SK-N-MC (cell line): Measurements from ENCODE around the gene SPDYE6.

Experiments used
- EZH2 ChIP-seq: fragments of 200-600 bp; sonication (generic); IDR thresholded peaks from one replicate; pipeline ENCODE4 v1.6.1; 2017; ENCODE audit warnings: antibody characterized with exemption
- POLR2AphosphoS5 ChIP-seq: IDR thresholded peaks from 2 replicates; pipeline ENCODE4 v1.6.1; 2012; ENCODE audit warnings: mild to moderate bottlenecking, low read depth, low read length, borderline replicate concordance

DNA sequence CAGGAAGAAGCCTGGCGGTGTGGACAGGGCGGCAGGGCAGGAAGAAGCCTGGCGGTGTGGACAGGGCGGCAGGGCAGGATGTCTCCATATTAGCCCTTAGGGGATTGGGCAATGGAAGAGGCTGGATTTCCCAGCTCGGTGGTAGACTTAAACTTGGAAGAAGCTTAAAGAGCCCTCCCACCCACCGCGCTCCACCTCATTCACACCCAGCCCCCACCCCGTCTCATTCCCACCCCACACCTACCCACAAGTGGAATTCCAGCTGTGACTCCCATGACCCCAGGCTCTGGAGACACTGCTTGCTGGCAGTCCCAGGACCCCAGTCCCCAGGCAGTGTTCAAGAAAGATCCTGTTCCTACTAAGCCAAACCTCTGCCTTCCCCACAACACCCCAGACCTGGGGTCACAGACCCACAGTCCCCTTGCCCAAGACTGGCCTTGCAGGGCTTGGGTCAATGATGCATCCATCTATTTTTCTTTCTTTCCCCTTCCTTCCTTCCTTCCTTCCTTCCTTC is 34.0 kb downstream of the SPDYE6 start:
- no peak for TF ChIP-seq EZH2
- TF ChIP-seq POLR2AphosphoS5, result no peak
